Activated CD8-positive, alpha-beta memory T cell treated with anti-CD3 and anti-CD28 coated beads, Interleukin-2, amount 50 U/mL, for 4 hours (primary cell): ENCODE measurements around the gene MSI2.

Source experiments
- DNase-seq: peaks from one replicate; pipeline ENCODE4 v3.0.0-alpha.2; 2020

Gene MSI2

GRCh38 chr17:57678393-57678792 lies 422.1 kb downstream of the MSI2 start:
- no peak for DNase-seq

GRCh38 chr17:57679356-57679755 lies 423.0 kb downstream of the MSI2 start:
- no peak for DNase-seq

GRCh38 chr17:57679906-57680695 lies 423.8 kb downstream of the MSI2 start:
- no peak for DNase-seq

GRCh38 chr17:57682701-57683100 lies 426.4 kb downstream of the MSI2 start:
- no peak for DNase-seq

GRCh38 chr17:57684711-57685498 lies 428.6 kb downstream of the MSI2 start:
- DNase-seq: no peak

- DNase-seq: no peak
Measured at GRCh38 chr17:57685499-57686132, 429.3 kb downstream of the MSI2 start.

GRCh38 chr17:57687642-57688041 lies 431.3 kb downstream of the MSI2 start:
- no peak for DNase-seq

GRCh38 chr17:57689254-57689653 lies 432.9 kb downstream of the MSI2 start:
- DNase-seq: no peak

- no peak for DNase-seq
Measured at GRCh38 chr17:57691939-57692338, 435.6 kb downstream of the MSI2 start.

GRCh38 chr17:57692770-57693169 lies 436.4 kb downstream of the MSI2 start:
- DNase-seq: no peak

- DNase-seq: no peak
Measured at GRCh38 chr17:57694051-57694450, 437.7 kb downstream of the MSI2 start.

GRCh38 chr17:57696050-57696449 lies 439.7 kb downstream of the MSI2 start:
- no peak for DNase-seq

- DNase-seq: no peak
Measured at GRCh38 chr17:57697197-57697596, 440.9 kb downstream of the MSI2 start.

GRCh38 chr17:57697891-57698711 lies 441.8 kb downstream of the MSI2 start:
- peak; percentile 30 for DNase-seq

GRCh38 chr17:57699751-57700219 lies 443.5 kb downstream of the MSI2 start:
- no peak for DNase-seq

- no peak for DNase-seq
Measured at GRCh38 chr17:57701124-57701523, 444.8 kb downstream of the MSI2 start.

- no peak for DNase-seq
Measured at GRCh38 chr17:57703273-57703672, 446.9 kb downstream of the MSI2 start.

GRCh38 chr17:57704448-57704847 lies 448.1 kb downstream of the MSI2 start:
- no peak for DNase-seq

- DNase-seq: no peak
Measured at GRCh38 chr17:57705921-57706695, 449.8 kb downstream of the MSI2 start.

- no peak for DNase-seq
Measured at GRCh38 chr17:57706761-57707160, 450.4 kb downstream of the MSI2 start.

GRCh38 chr17:57707892-57708291 lies 451.6 kb downstream of the MSI2 start:
- no peak for DNase-seq

GRCh38 chr17:57708410-57708809 lies 452.1 kb downstream of the MSI2 start:
- DNase-seq: no peak
